MM.1S (cell line): ENCODE measurements around the gene LRRC1.

Experiments
- CTCF ChIP-seq: fragments of 300-600 bp; sonication (generic); IDR thresholded peaks from 2 replicates; pipeline ENCODE4 v1.5.1; 2016; ENCODE audit warnings: antibody characterized with exemption, low read length, mixed read lengths
- EZH2 ChIP-seq: fragments of 300-600 bp; sonication (generic); optimal IDR thresholded peaks from 2 replicates; pipeline ENCODE3; 2017; ENCODE audit warnings: low read depth, mild to moderate bottlenecking, antibody characterized with exemption, low read length, mixed read lengths
- EZH2phosphoT487 ChIP-seq: fragments of 300-600 bp; sonication (generic); IDR thresholded peaks from 2 replicates; pipeline ENCODE4 v1.6.1; 2018; ENCODE audit warnings: antibody characterized with exemption, low read length

GRCh38 chr6:53773044-53773696 is 21.6 kb upstream of the LRRC1 start:
- TF ChIP-seq CTCF: no peak
- TF ChIP-seq EZH2: no peak
- no peak for TF ChIP-seq EZH2phosphoT487
